ENCODE results near the gene TRDMT1. TPM values are rescaled to one million over a fixed set of nuclear protein-coding genes. Genes with fewer than 3 reads are reported as not detected.

The TRDMT1 gene
- total RNA-seq, 3 donors from 2014 or later = 5.8 to 18.6 (median 13.4) TPM

- no peak for DNase-seq (ENCODE audit: low spot score in 2 of 2)
- TF ChIP-seq POLR2AphosphoS5 (IDR thresholded peaks at IDR 0.05) = no peak
- no peak for TF ChIP-seq POLR2A (IDR thresholded peaks at IDR 0.05)
- no peaks in the 10 kb centered on the region for H3K4me1 ChIP-seq
- no peaks in the 10 kb centered on the region for H3K9me3 ChIP-seq
- H3K27me3 ChIP-seq = no peaks in the 10 kb centered on the region
- H3K4me3 ChIP-seq = no peak overlapping the region
- H3K27ac ChIP-seq = no peak overlapping the region
- intact Hi-C loops (cut with DNase I; ENCODE audit: low total_unique reads) = no loop called here
- no peaks in the 10 kb centered on the region for H3K36me3 ChIP-seq
These were observed 6.4 kb downstream of the TRDMT1 start for GRCh38 chr10:17195083-17195482.

- no peak for DNase-seq (ENCODE audit: low spot score in 2 of 2)
- no peaks in the 10 kb centered on the region for H3K36me3 ChIP-seq
- intact Hi-C loops (cut with DNase I; ENCODE audit: low total_unique reads) = no loop called here
- no peaks in the 10 kb centered on the region for H3K4me1 ChIP-seq
- no peaks in the 10 kb centered on the region for H3K9me3 ChIP-seq
- H3K27me3 ChIP-seq = no peaks in the 10 kb centered on the region
- TF ChIP-seq POLR2AphosphoS5 (IDR thresholded peaks at IDR 0.05) (no peak), CTCF (IDR thresholded peaks at IDR 0.05) (no peak), POLR2A (IDR thresholded peaks at IDR 0.05) (no peak)
- no peak overlapping the region for H3K27ac ChIP-seq
- no peak overlapping the region for H3K4me3 ChIP-seq
These were observed 10.9 kb downstream of the TRDMT1 start for GRCh38 chr10:17190602-17191001.

GRCh38 chr10:17188644-17189172 is 12.8 kb downstream of the TRDMT1 start:
- no peaks in the 10 kb centered on the region for H3K9me3 ChIP-seq
- H3K27me3 ChIP-seq = no peaks in the 10 kb centered on the region
- H3K36me3 ChIP-seq = no peaks in the 10 kb centered on the region
- no peak overlapping the region for H3K27ac ChIP-seq
- no peak for TF ChIP-seq CTCF (IDR thresholded peaks at IDR 0.05)
- TF ChIP-seq POLR2A (IDR thresholded peaks at IDR 0.05) = no peak
- TF ChIP-seq POLR2AphosphoS5 (IDR thresholded peaks at IDR 0.05) = no peak
- H3K4me3 ChIP-seq = no peak overlapping the region
- no peaks in the 10 kb centered on the region for H3K4me1 ChIP-seq
- DNase-seq (ENCODE audit: low spot score in 2 of 2) = no peak
- intact Hi-C loops (cut with DNase I; ENCODE audit: low total_unique reads) = no loop called here

- no peak overlapping the region for H3K4me3 ChIP-seq
- no peak for TF ChIP-seq CTCF (IDR thresholded peaks at IDR 0.05)
- no peaks in the 10 kb centered on the region for H3K27me3 ChIP-seq
- no peaks in the 10 kb centered on the region for H3K4me1 ChIP-seq
- intact Hi-C loops (cut with DNase I; ENCODE audit: low total_unique reads) = no loop called here
- no peaks in the 10 kb centered on the region for H3K36me3 ChIP-seq
- DNase-seq (ENCODE audit: low spot score in 2 of 2) = no peak
- no peaks in the 10 kb centered on the region for H3K9me3 ChIP-seq
- no peak overlapping the region for H3K27ac ChIP-seq
These were observed 15.6 kb downstream of the TRDMT1 start for GRCh38 chr10:17185873-17186272.

GRCh38 chr10:17183110-17183509 is 18.4 kb downstream of the TRDMT1 start:
- TF ChIP-seq POLR2AphosphoS5 (IDR thresholded peaks at IDR 0.05) = no peak
- TF ChIP-seq POLR2A (IDR thresholded peaks at IDR 0.05) = no peak
- no peak for TF ChIP-seq CTCF (IDR thresholded peaks at IDR 0.05)
- intact Hi-C loops (cut with DNase I; ENCODE audit: low total_unique reads) = no loop called here
- Histone ChIP-seq H3K27ac (no peak overlapping the region), H3K36me3 (no peaks in the 10 kb centered on the region), H3K4me1 (no peaks in the 10 kb centered on the region), H3K9me3 (no peaks in the 10 kb centered on the region), H3K27me3 (no peaks in the 10 kb centered on the region), H3K4me3 (no peak overlapping the region)
- no peak for DNase-seq (ENCODE audit: low spot score in 2 of 2)

GRCh38 chr10:17181751-17182150 is 19.7 kb downstream of the TRDMT1 start:
- Histone ChIP-seq H3K36me3 (no peaks in the 10 kb centered on the region), H3K4me3 (no peak overlapping the region), H3K27me3 (no peaks in the 10 kb centered on the region), H3K4me1 (no peaks in the 10 kb centered on the region), H3K9me3 (no peaks in the 10 kb centered on the region), H3K27ac (no peak overlapping the region)
- no peak for TF ChIP-seq POLR2AphosphoS5 (IDR thresholded peaks at IDR 0.05)
- intact Hi-C loops (cut with DNase I; ENCODE audit: low total_unique reads) = no loop called here
- DNase-seq (ENCODE audit: low spot score in 2 of 2) = no peak

Data from breast epithelium (tissue), 4 donors.